PC-3 (cell line): ENCODE results near the gene ITLN1.
"Not testable (repeated sequence)": the region's sequence is repeated elsewhere in the genome, so short reads cannot be mapped to it uniquely, and the experiment has no call there.

Source experiments
- EZH2 ChIP-seq: fragments of 300-600 bp; sonication (generic); IDR thresholded peaks from one replicate; pipeline ENCODE4 v1.6.1; 2017; ENCODE audit warnings: antibody characterized with exemption, mild to moderate bottlenecking, low read length; ENCODE audit not compliant: unreplicated experiment
- TF ChIP-seq, protein P1 (sequence below): fragments of 300-600 bp; sonication (generic); conservative IDR thresholded peaks from 2 replicates; pipeline ENCODE4 v1.5.1; 2017; ENCODE audit warnings: antibody characterized with exemption, low read depth, mild to moderate bottlenecking, low read length

GRCh38 chr1:160913229-160913628, 28.2 kb upstream of the ITLN1 start:
- TF ChIP-seq, protein P1, sequence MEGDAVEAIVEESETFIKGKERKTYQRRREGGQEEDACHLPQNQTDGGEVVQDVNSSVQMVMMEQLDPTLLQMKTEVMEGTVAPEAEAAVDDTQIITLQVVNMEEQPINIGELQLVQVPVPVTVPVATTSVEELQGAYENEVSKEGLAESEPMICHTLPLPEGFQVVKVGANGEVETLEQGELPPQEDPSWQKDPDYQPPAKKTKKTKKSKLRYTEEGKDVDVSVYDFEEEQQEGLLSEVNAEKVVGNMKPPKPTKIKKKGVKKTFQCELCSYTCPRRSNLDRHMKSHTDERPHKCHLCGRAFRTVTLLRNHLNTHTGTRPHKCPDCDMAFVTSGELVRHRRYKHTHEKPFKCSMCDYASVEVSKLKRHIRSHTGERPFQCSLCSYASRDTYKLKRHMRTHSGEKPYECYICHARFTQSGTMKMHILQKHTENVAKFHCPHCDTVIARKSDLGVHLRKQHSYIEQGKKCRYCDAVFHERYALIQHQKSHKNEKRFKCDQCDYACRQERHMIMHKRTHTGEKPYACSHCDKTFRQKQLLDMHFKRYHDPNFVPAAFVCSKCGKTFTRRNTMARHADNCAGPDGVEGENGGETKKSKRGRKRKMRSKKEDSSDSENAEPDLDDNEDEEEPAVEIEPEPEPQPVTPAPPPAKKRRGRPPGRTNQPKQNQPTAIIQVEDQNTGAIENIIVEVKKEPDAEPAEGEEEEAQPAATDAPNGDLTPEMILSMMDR, result not testable (repeated sequence)
- not testable (repeated sequence) for TF ChIP-seq EZH2
